ENCODE results near the gene HS1BP3. TPM values are rescaled to one million over a fixed set of nuclear protein-coding genes. Genes with fewer than 3 reads are reported as not detected.
A peak's percentile ranks its signal among the peaks of the same experiment; 100 is the strongest.

The HS1BP3 gene
- total and polyA plus RNA-seq, 12 donors = 23.7 to 50.1 (median 40.5) TPM

GRCh38 chr2:20662308-20662937 lies 11.5 kb upstream of the HS1BP3 start:
- no peaks in the 10 kb centered on the region for H3K36me3 ChIP-seq (replicated peaks in 1 of 2)
- peaks cover 13 to 15% of the 10 kb centered on the region in 2 donors for H3K4me1 ChIP-seq (replicated peaks in 1 of 2)
- peak in 2 of 7 donors; percentile 5 to 10 for DNase-seq
- WGBS, 4 donors = 54 to 83% (median 67%) methylated on average over 5 of the region's 5 CpGs
- intact Hi-C loops (cut with DNase I) = loop anchor here (2.0 to 5.0 kb wide), 3 partner anchors 300 to 455 kb away; no protein-coding TSS in a partner anchor
- no peaks in the 10 kb centered on the region for H3K9me3 ChIP-seq (replicated peaks in 1 of 3)
- H3K27ac ChIP-seq = no peak overlapping the region
- no peak overlapping the region for H3K4me3 ChIP-seq
- peaks cover 43% of the 10 kb centered on the region for H3K27me3 ChIP-seq
- no peak for TF ChIP-seq POLR2A (IDR thresholded peaks at IDR 0.05)
- TF ChIP-seq, protein P1, sequence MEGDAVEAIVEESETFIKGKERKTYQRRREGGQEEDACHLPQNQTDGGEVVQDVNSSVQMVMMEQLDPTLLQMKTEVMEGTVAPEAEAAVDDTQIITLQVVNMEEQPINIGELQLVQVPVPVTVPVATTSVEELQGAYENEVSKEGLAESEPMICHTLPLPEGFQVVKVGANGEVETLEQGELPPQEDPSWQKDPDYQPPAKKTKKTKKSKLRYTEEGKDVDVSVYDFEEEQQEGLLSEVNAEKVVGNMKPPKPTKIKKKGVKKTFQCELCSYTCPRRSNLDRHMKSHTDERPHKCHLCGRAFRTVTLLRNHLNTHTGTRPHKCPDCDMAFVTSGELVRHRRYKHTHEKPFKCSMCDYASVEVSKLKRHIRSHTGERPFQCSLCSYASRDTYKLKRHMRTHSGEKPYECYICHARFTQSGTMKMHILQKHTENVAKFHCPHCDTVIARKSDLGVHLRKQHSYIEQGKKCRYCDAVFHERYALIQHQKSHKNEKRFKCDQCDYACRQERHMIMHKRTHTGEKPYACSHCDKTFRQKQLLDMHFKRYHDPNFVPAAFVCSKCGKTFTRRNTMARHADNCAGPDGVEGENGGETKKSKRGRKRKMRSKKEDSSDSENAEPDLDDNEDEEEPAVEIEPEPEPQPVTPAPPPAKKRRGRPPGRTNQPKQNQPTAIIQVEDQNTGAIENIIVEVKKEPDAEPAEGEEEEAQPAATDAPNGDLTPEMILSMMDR (IDR thresholded peaks at IDR 0.05) = no peak

DNA sequence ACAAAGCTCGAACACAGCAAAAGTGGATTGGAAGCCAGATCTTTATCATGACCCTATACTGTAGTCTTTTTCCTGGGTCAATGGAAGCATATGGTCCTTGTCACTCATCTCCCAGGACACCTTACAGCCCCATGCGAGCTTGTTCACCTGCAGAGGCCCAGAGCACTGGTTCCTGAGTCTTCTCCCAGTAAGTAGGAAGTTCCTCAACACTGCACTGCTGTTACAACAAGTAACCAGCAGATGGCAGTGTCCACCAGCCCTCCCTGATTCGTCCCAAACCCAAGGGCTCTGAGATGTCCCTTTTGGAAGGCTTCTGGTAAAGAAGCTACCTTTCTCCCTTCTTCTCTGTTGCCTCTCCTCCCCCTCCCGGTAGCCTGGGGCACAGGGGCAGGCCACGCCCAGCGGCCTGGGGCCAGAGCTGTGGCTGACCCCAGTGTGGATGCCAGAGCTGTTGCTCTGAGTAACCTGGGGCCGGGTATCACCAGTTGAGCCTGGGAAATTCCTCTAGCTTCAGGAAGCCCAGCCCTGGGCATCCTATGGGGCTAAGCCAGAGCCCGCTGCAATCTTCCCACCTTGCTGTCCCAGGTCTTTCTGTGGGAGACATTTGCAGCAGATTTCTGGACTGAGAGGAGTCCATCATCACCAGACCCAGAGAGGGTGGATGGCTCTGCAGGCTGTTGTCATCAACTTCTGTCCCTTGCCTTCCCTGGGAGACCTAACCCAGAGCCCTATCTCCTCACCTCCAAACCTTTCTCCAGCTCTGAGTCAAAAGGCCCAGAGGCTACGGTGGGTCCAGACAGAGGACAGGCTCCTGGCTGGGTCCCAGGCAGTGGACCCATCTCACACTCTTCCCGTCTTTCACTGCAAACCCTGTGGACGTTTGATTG lies 10.8 kb upstream of the HS1BP3 start:
- Histone ChIP-seq H3K4me3 (no peak overlapping the region), H3K9me3 (replicated peaks in 1 of 3) (no peaks in the 10 kb centered on the region), H3K36me3 (replicated peaks in 1 of 2) (no peaks in the 10 kb centered on the region), H3K27me3 (peaks cover 43% of the 10 kb centered on the region), H3K27ac (no peak overlapping the region), H3K4me1 (replicated peaks in 1 of 2) (peaks cover 12 to 13% of the 10 kb centered on the region in 2 donors)
- peak; percentile 50 to 87 (median 65) for DNase-seq
- WGBS, 4 donors = 24 to 37% (median 30%) methylated on average over 10 to 11 of the region's 11 CpGs
- no peak for TF ChIP-seq POLR2A (IDR thresholded peaks at IDR 0.05)
- TF ChIP-seq, protein P1 (IDR thresholded peaks at IDR 0.05) = peak; percentile 90 to 98 (median 95)
- intact Hi-C loops (cut with DNase I) = loop anchor here (2.0 to 5.0 kb wide), 3 partner anchors 301 to 456 kb away; no protein-coding TSS in a partner anchor

- 46 to 56% (median 53%) methylated on average over 5 to 8 of the region's 8 CpGs for WGBS, 4 donors
- Histone ChIP-seq H3K4me1 (replicated peaks in 1 of 2) (peaks cover 3 to 4% of the 10 kb centered on the region in 2 donors), H3K9me3 (replicated peaks in 1 of 3) (no peaks in the 10 kb centered on the region), H3K36me3 (replicated peaks in 1 of 2) (no peaks in the 10 kb centered on the region), H3K27me3 (peaks cover 35% of the 10 kb centered on the region), H3K4me3 (no peak overlapping the region), H3K27ac (no peak overlapping the region)
- no peak for DNase-seq
- TF ChIP-seq, protein P1 (IDR thresholded peaks at IDR 0.05) = no peak
- no peak for TF ChIP-seq POLR2A (IDR thresholded peaks at IDR 0.05)
- intact Hi-C loops (cut with DNase I) = loop anchor here (5.0 kb wide), 2 partner anchors 302 to 457 kb away; no protein-coding TSS in a partner anchor
These were observed 9.9 kb upstream of the HS1BP3 start for GRCh38 chr2:20660506-20661420.
